Neural progenitor cell (in vitro differentiated cells): ENCODE measurements around the gene TSHZ3. TPM values are rescaled to one million over a fixed set of nuclear protein-coding genes. Genes with fewer than 3 reads are reported as not detected.

Experiments used
- DNase-seq: peaks from one replicate; pipeline ENCODE4 v3.0.0-alpha.2; 2016; ENCODE audit warnings: low spot score
- H2AFZ ChIP-seq: fragments of 200-600 bp; sonication (generic); replicated peaks from 2 replicates; pipeline ENCODE4 v1.6.1; 2016; ENCODE audit warnings: antibody characterized with exemption
- H3F3A ChIP-seq: fragments of 200-600 bp; sonication (generic); 2 replicates; pipeline ENCODE4 v1.6.1; 2016; ENCODE audit warnings: antibody characterized with exemption, low read depth
- H3K27ac ChIP-seq: fragments of 200-600 bp; sonication (generic); 2 replicates; pipeline ENCODE4 v1.5.1; 2016; ENCODE audit warnings: mild to moderate bottlenecking
- H3K27me3 ChIP-seq: fragments of 200-600 bp; sonication (generic); 2 replicates; pipeline ENCODE4 v1.6.1; 2016; ENCODE audit warnings: mild to moderate bottlenecking, moderate library complexity
- H3K36me3 ChIP-seq: fragments of 200-600 bp; sonication (generic); 2 replicates; pipeline ENCODE4 v1.5.1; 2016
- H3K4me1 ChIP-seq: fragments of 200-600 bp; sonication (generic); 2 replicates; pipeline ENCODE4 v1.6.1; 2016; ENCODE audit warnings: mixed run types
- H3K4me2 ChIP-seq: fragments of 200-600 bp; sonication (generic); 2 replicates; pipeline ENCODE4 v1.6.1; 2016
- H3K4me3 ChIP-seq: fragments of 200-600 bp; sonication (generic); 2 replicates; pipeline ENCODE4 v1.5.1; 2016
- H3K79me2 ChIP-seq: fragments of 200-600 bp; sonication (generic); 2 replicates; pipeline ENCODE4 v1.6.1; 2016; ENCODE audit warnings: low read depth
- H3K9ac ChIP-seq: fragments of 200-600 bp; sonication (generic); 2 replicates; pipeline ENCODE4 v1.6.1; 2016
- H3K9me3 ChIP-seq: fragments of 200-600 bp; sonication (generic); 2 replicates; pipeline ENCODE4 v1.5.1; 2016; ENCODE audit warnings: low read depth
- H4K20me1 ChIP-seq: fragments of 200-600 bp; sonication (generic); 2 replicates; pipeline ENCODE4 v1.6.1; 2016; ENCODE audit warnings: low read depth
- H3K27ac Mint-ChIP-seq: 3 replicates; pipeline ENCODE4 v1.8.0; 2021; ENCODE audit warnings: mixed read lengths
- H3K27me3 Mint-ChIP-seq: 2 replicates; pipeline ENCODE4 v1.8.0; 2022; ENCODE audit warnings: low read depth, mild to moderate bottlenecking, inconsistent platforms, moderate library complexity, mixed read lengths; ENCODE audit not compliant: insufficient read depth
- H3K36me3 Mint-ChIP-seq: 3 replicates; pipeline ENCODE4 v1.8.0; 2021; ENCODE audit warnings: mixed read lengths
- H3K4me1 Mint-ChIP-seq: 3 replicates; pipeline ENCODE4 v1.8.0; 2021; ENCODE audit warnings: mixed read lengths
- H3K4me3 Mint-ChIP-seq: 3 replicates; pipeline ENCODE4 v1.8.0; 2021; ENCODE audit warnings: mild to moderate bottlenecking, moderate library complexity, mixed read lengths
- H3K9me3 Mint-ChIP-seq: 3 replicates; pipeline ENCODE4 v1.8.0; 2020; ENCODE audit warnings: mixed read lengths
- CTCF ChIP-seq: fragments of 200-600 bp; sonication (generic); IDR thresholded peaks from 2 replicates; pipeline ENCODE4 v1.5.1; 2017; ENCODE audit warnings: antibody characterized with exemption, mild to moderate bottlenecking
- EZH2 ChIP-seq: fragments of 200-600 bp; sonication (generic); IDR thresholded peaks from 2 replicates; pipeline ENCODE4 v1.6.1; 2017; ENCODE audit warnings: antibody characterized with exemption, mild to moderate bottlenecking, moderate library complexity
- EZH2phosphoT487 ChIP-seq: fragments of 200-600 bp; sonication (generic); IDR thresholded peaks from 2 replicates; pipeline ENCODE4 v1.6.1; 2017; ENCODE audit warnings: antibody characterized with exemption
- total RNA-seq: library from RNA; depleted of rRNA; stranded (reverse); fragments of >200 nt; gene quantifications from 2 replicates; pipeline ENCODE4 v1.2.3, GENCODE V29; 2015; ENCODE audit warnings: low replicate concordance

Gene TSHZ3
- total RNA-seq, 1 donor from 2014 or later = 0.60 TPM

DNA sequence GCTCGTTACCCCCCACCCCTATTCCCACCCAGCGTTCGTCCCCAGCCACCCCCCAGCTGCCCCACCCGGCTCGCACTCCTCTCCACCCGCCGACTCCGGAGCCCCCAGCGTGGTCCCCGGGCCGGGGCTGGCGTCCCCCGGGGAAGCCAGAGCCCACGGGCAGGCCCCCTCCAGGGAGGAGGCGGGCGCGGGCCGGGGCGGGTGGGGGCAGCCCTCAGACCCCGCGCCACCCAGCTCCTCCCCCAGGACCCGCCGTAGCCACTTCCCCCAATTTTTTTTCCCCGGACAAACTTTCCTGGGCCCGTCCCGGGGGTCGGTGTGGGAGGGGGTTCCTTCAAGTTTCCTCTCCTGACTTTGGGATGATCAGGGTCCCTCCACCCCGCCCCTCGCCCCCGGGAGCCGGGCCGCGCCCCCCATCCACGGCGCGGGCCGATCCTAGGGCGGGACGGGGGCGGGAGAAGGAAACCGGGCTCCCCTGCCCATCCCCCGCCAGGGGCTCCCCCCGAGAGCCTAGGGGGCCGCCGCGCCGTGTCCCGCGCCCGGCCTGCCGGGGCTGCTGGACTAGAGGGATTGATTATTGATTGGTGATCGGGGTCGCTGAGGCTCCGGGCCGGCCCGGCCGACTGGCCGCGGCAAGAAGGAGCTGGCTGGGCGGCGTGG lies 927 bp upstream of the TSHZ3 start:
- H3K27me3 ChIP-seq = peaks cover 85% of the 10 kb centered on the region

DNA sequence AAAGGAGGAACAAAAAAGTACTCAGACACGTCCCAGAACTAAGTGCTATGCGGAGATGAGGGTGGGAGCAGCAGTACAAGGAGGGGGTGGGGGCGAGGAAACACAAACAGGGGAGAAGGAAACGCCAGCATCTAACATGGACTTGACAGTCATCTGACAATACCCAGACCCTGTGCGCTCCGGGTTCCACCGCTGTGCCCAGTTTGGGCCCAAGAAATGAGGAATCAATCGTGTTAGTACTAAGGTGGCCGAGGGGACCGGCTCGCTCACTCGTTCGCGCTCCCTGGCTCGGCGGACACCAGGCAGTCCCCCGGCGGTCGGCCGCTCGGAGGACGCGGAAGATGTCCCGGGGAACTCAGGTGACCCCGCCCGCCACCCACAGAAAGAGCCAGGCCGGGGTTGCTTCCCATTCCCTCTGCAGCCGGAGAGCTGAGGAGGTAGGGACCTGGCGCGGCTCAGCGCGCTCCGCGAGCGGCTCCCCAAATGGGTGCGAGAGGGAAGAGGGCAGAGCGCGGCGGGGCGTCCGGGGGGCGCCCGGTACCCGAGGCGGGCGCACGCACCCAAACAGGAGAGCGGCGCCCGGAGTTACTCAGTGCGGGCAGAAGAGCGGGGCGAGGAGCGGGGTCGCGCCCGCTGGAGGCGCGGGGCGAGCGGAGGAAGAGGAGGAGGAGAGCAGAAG lies 616 bp downstream of the TSHZ3 start:
- Histone ChIP-seq H3K4me2 (peak overlapping the region; percentile 97), H3K79me2 (no peaks in the 10 kb centered on the region), H3K4me1 (peaks cover 27% of the 10 kb centered on the region), H3K9ac (no peak overlapping the region), H2AFZ (peak overlapping the region; percentile 73), H3K36me3 (no peaks in the 10 kb centered on the region), H3K27me3 (peaks cover 78% of the 10 kb centered on the region), H3K27ac (no peak overlapping the region), H3K4me3 (peak overlapping the region; percentile 81), H4K20me1 (peaks cover 38% of the 10 kb centered on the region), H3K9me3 (no peaks in the 10 kb centered on the region), H3F3A (no peaks in the 10 kb centered on the region)
- peak overlapping the region; percentile 83 for H3K4me3 Mint-ChIP-seq
- peak; percentile 39 for DNase-seq
- no peak overlapping the region for H3K27ac Mint-ChIP-seq
- TF ChIP-seq EZH2phosphoT487 = peak; percentile 80
- TF ChIP-seq CTCF = no peak
- peak; percentile 69 for TF ChIP-seq EZH2
- no peaks in the 10 kb centered on the region for H3K36me3 Mint-ChIP-seq
- peaks cover 44% of the 10 kb centered on the region for H3K27me3 Mint-ChIP-seq
- H3K4me1 Mint-ChIP-seq = peaks cover 27% of the 10 kb centered on the region
- no peaks in the 10 kb centered on the region for H3K9me3 Mint-ChIP-seq

More for the DNA sequence above, 927 bp upstream of the TSHZ3 start:
- H3K9ac ChIP-seq = no peak overlapping the region
- TF ChIP-seq EZH2 = no peak
- TF ChIP-seq EZH2phosphoT487 = no peak
- no peak for TF ChIP-seq CTCF
- no peaks in the 10 kb centered on the region for H3K79me2 ChIP-seq
- DNase-seq = peak; percentile 38
- H3K4me1 Mint-ChIP-seq = peaks cover 23% of the 10 kb centered on the region
- peak overlapping the region; percentile 91 for H2AFZ ChIP-seq
- H3K4me3 ChIP-seq = peak overlapping the region; percentile 81
- H3K4me3 Mint-ChIP-seq = peak overlapping the region; percentile 86
- H3K27me3 Mint-ChIP-seq = peaks cover 57% of the 10 kb centered on the region
- H3K36me3 Mint-ChIP-seq = no peaks in the 10 kb centered on the region
- H3K27ac Mint-ChIP-seq = no peak overlapping the region
- no peaks in the 10 kb centered on the region for H3F3A ChIP-seq
- no peaks in the 10 kb centered on the region for H3K9me3 ChIP-seq
- H3K36me3 ChIP-seq = no peaks in the 10 kb centered on the region
- H3K27ac ChIP-seq = no peak overlapping the region
- H3K4me1 ChIP-seq = peaks cover 32% of the 10 kb centered on the region
- no peaks in the 10 kb centered on the region for H3K9me3 Mint-ChIP-seq
- H3K4me2 ChIP-seq = peak overlapping the region; percentile 97
- H4K20me1 ChIP-seq = peaks cover 54% of the 10 kb centered on the region

DNA sequence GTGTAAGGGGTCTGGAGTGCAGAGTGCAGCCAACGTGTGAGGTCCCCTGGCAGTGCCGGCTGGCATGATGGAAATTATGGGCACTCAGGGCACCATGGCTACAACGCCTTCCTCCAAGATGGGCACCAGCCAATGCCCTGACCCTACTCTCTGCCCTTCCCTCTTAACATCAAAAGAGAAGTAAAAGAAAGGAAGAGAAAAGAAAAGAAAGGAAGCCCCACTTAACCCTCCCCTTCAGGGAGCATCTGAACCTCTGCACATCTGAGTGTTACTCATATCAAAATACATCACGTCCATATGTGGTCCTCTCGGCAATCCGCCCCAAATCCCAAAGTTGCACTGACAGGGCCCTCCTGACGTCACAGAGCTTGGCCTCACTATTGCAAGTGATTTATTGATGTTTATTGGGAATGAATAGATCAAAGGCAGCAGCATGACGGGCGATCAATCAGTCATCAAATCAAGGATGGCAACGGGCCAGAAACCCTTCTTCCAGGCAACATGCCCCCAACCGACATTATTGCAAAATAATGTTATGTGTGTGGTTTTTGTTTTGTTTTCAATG lies 1.3 kb downstream of the TSHZ3 start:
- Mint-ChIP-seq H3K36me3 (no peaks in the 10 kb centered on the region), H3K27ac (no peak overlapping the region), H3K9me3 (no peaks in the 10 kb centered on the region), H3K27me3 (peaks cover 37% of the 10 kb centered on the region), H3K4me1 (peaks cover 27% of the 10 kb centered on the region), H3K4me3 (peak overlapping the region; percentile 83)
- DNase-seq = no peak
- Histone ChIP-seq H3K27ac (no peak overlapping the region), H3K79me2 (no peaks in the 10 kb centered on the region), H3F3A (no peaks in the 10 kb centered on the region), H3K9me3 (no peaks in the 10 kb centered on the region), H4K20me1 (peaks cover 31% of the 10 kb centered on the region), H3K4me2 (peak overlapping the region; percentile 97), H3K36me3 (no peaks in the 10 kb centered on the region), H3K4me1 (peaks cover 27% of the 10 kb centered on the region), H3K4me3 (peak overlapping the region; percentile 81), H2AFZ (no peak overlapping the region), H3K27me3 (peaks cover 71% of the 10 kb centered on the region), H3K9ac (no peak overlapping the region)
- TF ChIP-seq CTCF = no peak
- TF ChIP-seq EZH2 = no peak
- no peak for TF ChIP-seq EZH2phosphoT487
